BLaER1 treated with 17β-estradiol and CSF1 and Interleukin-3, amounts not matched to agents 10 nM and 100 nM (cell line): ENCODE data around the gene CNGA4.
A peak's percentile ranks its signal among the peaks of the same experiment; 100 is the strongest.

Experiments
- H3K27ac ChIP-seq, 11 experiments: shearing (Covaris generic); formaldehyde crosslinking; 2 replicates each; pipeline ENCODE4 v1.8.1; 2022
- H3K27me3 ChIP-seq, 11 experiments: shearing (Covaris generic); formaldehyde crosslinking; 2 replicates each; pipeline ENCODE4 v1.8.1; 2022
- H3K36me3 ChIP-seq, 11 experiments: shearing (Covaris generic); formaldehyde crosslinking; 2 replicates each; pipeline ENCODE4 v1.8.1; 2022
- H3K4me1 ChIP-seq, 10 experiments: shearing (Covaris generic); formaldehyde crosslinking; 2 replicates each; pipeline ENCODE4 v1.8.1; 2022
- H3K4me2 ChIP-seq, 11 experiments: shearing (Covaris generic); formaldehyde crosslinking; 2 replicates each; pipeline ENCODE4 v1.8.1; 2022
- H3K4me3 ChIP-seq, 10 experiments: shearing (Covaris generic); formaldehyde crosslinking; 2 replicates each; pipeline ENCODE4 v1.8.1; 2022
- H3K9ac ChIP-seq, 11 experiments: shearing (Covaris generic); formaldehyde crosslinking; 2 replicates each; pipeline ENCODE4 v1.8.1; 2022
- H3K9me3 ChIP-seq, 11 experiments: shearing (Covaris generic); formaldehyde crosslinking; replicated peaks in 1 of 11; 2 replicates each; pipeline ENCODE4 v1.8.1; 2022
- H4K20me1 ChIP-seq, 11 experiments: shearing (Covaris generic); formaldehyde crosslinking; 2 replicates each; pipeline ENCODE4 v1.8.1; 2022
- Cebpa-rat ChIP-seq, 11 experiments: shearing (Covaris generic); IDR thresholded peaks; 2 replicates each; pipeline ENCODE4 v1.8.1; 2022

CNGA4 gene

GRCh38 chr11:6202041-6202440 lies 36.8 kb upstream of the CNGA4 start:
- Histone ChIP-seq H3K4me3 (no peak overlapping the region), H3K9me3 (peaks cover 0 to 25% (median 0%) of the 10 kb centered on the region in 11 experiments; a peak in 5 of 22 replicates), H3K4me1 (peaks cover 10 to 37% (median 25%) of the 10 kb centered on the region in 10 experiments; a peak in 18 of 20 replicates), H3K9ac (no peak overlapping the region), H4K20me1 (no peaks in the 10 kb centered on the region; a peak in 1 of 22 replicates), H3K4me2 (peak overlapping the region in 3 of 11 experiments; percentile 41 to 58 (median 52); a peak in 4 of 22 replicates), H3K27ac (peak overlapping the region in 4 of 11 experiments; percentile 59 to 80 (median 69); a peak in 10 of 22 replicates), H3K36me3 (peaks cover 8 to 34% (median 19%) of the 10 kb centered on the region in 11 experiments; a peak in 15 of 22 replicates), H3K27me3 (no peaks in the 10 kb centered on the region)
- TF ChIP-seq Cebpa-rat (IDR thresholded peaks at IDR 0.05), result no peak

GRCh38 chr11:6203327-6203726 lies 35.6 kb upstream of the CNGA4 start:
- Histone ChIP-seq H3K36me3 (peaks cover 19 to 44% (median 29%) of the 10 kb centered on the region in 11 experiments; a peak in 18 of 22 replicates), H3K4me1 (peaks cover 10 to 37% (median 25%) of the 10 kb centered on the region in 10 experiments; a peak in 18 of 20 replicates), H3K27me3 (no peaks in the 10 kb centered on the region), H3K9ac (no peak overlapping the region), H3K4me2 (peak overlapping the region in 5 of 11 experiments; percentile 5 to 48 (median 26); a peak in 9 of 22 replicates), H3K27ac (no peak overlapping the region), H4K20me1 (no peaks in the 10 kb centered on the region; a peak in 1 of 22 replicates), H3K9me3 (peaks cover 0 to 25% (median 0%) of the 10 kb centered on the region in 11 experiments; a peak in 5 of 22 replicates), H3K4me3 (no peak overlapping the region)
- TF ChIP-seq Cebpa-rat (IDR thresholded peaks at IDR 0.05), result no peak

- Histone ChIP-seq H3K36me3 (peaks cover 32 to 58% (median 40%) of the 10 kb centered on the region in 11 experiments), H3K9me3 (peaks cover 0 to 25% (median 0%) of the 10 kb centered on the region in 11 experiments; a peak in 5 of 22 replicates), H3K4me3 (no peak overlapping the region), H3K27me3 (no peaks in the 10 kb centered on the region), H3K4me1 (peaks cover 10 to 37% (median 25%) of the 10 kb centered on the region in 10 experiments; a peak in 18 of 20 replicates), H3K9ac (no peak overlapping the region), H3K27ac (no peak overlapping the region), H4K20me1 (no peaks in the 10 kb centered on the region; a peak in 1 of 22 replicates), H3K4me2 (no peak overlapping the region)
- TF ChIP-seq Cebpa-rat (IDR thresholded peaks at IDR 0.05), result no peak
These were observed 34.2 kb upstream of the CNGA4 start for GRCh38 chr11:6204706-6205105.

GRCh38 chr11:6205366-6205765 lies 33.5 kb upstream of the CNGA4 start, which contains the start of gene C11orf42:
Gene C11orf42, plus strand, starts transcription at chr11:6205557. Its CDS starts 59 bp downstream, at chr11:6205616.
- H3K4me1 ChIP-seq, result peaks cover 10 to 34% (median 23%) of the 10 kb centered on the region in 10 experiments; a peak in 18 of 20 replicates
- H3K27me3 ChIP-seq, result no peaks in the 10 kb centered on the region
- no peak within 1 kb of the TSS for H3K4me2 ChIP-seq
- H4K20me1 ChIP-seq, result no peaks in the 10 kb centered on the region; a peak in 1 of 22 replicates
- H3K36me3 ChIP-seq, result peaks cover 36 to 65% (median 47%) of the 10 kb centered on the region in 11 experiments
- H3K27ac ChIP-seq, result no peak within 1 kb of the TSS
- no peak within 1 kb of the TSS for H3K4me3 ChIP-seq
- no peak within 1 kb of the TSS for H3K9ac ChIP-seq
- TF ChIP-seq Cebpa-rat (IDR thresholded peaks at IDR 0.05), result no peak
- peaks cover 0 to 18% (median 0%) of the 10 kb centered on the region in 11 experiments; a peak in 5 of 22 replicates for H3K9me3 ChIP-seq

- H3K27me3 ChIP-seq, result no peaks in the 10 kb centered on the region
- peaks cover 8 to 24% (median 12%) of the 10 kb centered on the region in 10 experiments; a peak in 16 of 20 replicates for H3K4me1 ChIP-seq
- H3K4me3 ChIP-seq, result no peak overlapping the region
- H3K36me3 ChIP-seq, result peaks cover 48 to 77% (median 59%) of the 10 kb centered on the region in 11 experiments
- peaks cover 0 to 6% (median 0%) of the 10 kb centered on the region in 11 experiments; a peak in 2 of 22 replicates for H3K9me3 ChIP-seq
- no peak for TF ChIP-seq Cebpa-rat (IDR thresholded peaks at IDR 0.05)
- H3K27ac ChIP-seq, result no peak overlapping the region
- no peaks in the 10 kb centered on the region; a peak in 1 of 22 replicates for H4K20me1 ChIP-seq
- no peak overlapping the region for H3K9ac ChIP-seq
- H3K4me2 ChIP-seq, result no peak overlapping the region
These were observed 32.3 kb upstream of the CNGA4 start for GRCh38 chr11:6206456-6207180.

GRCh38 chr11:6209801-6210200 lies 29.1 kb upstream of the CNGA4 start:
- Histone ChIP-seq H3K4me3 (no peak overlapping the region), H3K27me3 (no peaks in the 10 kb centered on the region), H3K4me2 (no peak overlapping the region), H3K9me3 (no peaks in the 10 kb centered on the region), H3K9ac (no peak overlapping the region), H4K20me1 (no peaks in the 10 kb centered on the region; a peak in 1 of 22 replicates), H3K36me3 (peaks cover 70 to 98% (median 87%) of the 10 kb centered on the region in 11 experiments), H3K4me1 (peaks cover 0 to 36% (median 11%) of the 10 kb centered on the region in 10 experiments; a peak in 12 of 20 replicates), H3K27ac (no peak overlapping the region)
- TF ChIP-seq Cebpa-rat (IDR thresholded peaks at IDR 0.05), result no peak

- H3K27me3 ChIP-seq, result no peaks in the 10 kb centered on the region
- peaks cover 72 to 98% (median 88%) of the 10 kb centered on the region in 11 experiments for H3K36me3 ChIP-seq
- H3K4me2 ChIP-seq, result no peak overlapping the region
- H3K4me3 ChIP-seq, result no peak overlapping the region
- no peak for TF ChIP-seq Cebpa-rat (IDR thresholded peaks at IDR 0.05)
- no peak overlapping the region for H3K27ac ChIP-seq
- no peak overlapping the region for H3K9ac ChIP-seq
- H3K9me3 ChIP-seq, result no peaks in the 10 kb centered on the region
- no peaks in the 10 kb centered on the region; a peak in 1 of 22 replicates for H4K20me1 ChIP-seq
- H3K4me1 ChIP-seq, result peaks cover 0 to 33% (median 11%) of the 10 kb centered on the region in 10 experiments; a peak in 12 of 20 replicates
These were observed 28.5 kb upstream of the CNGA4 start for GRCh38 chr11:6210274-6210955.

- Histone ChIP-seq H4K20me1 (no peaks in the 10 kb centered on the region), H3K9me3 (no peaks in the 10 kb centered on the region), H3K36me3 (peaks cover 86 to 99% (median 97%) of the 10 kb centered on the region in 11 experiments), H3K27ac (no peak overlapping the region), H3K9ac (no peak overlapping the region), H3K4me2 (peak overlapping the region in 1 of 11 experiments; percentile 12; a peak in 1 of 22 replicates), H3K27me3 (no peaks in the 10 kb centered on the region), H3K4me3 (no peak overlapping the region), H3K4me1 (peaks cover 3 to 42% (median 14%) of the 10 kb centered on the region in 10 experiments; a peak in 17 of 20 replicates)
- no peak for TF ChIP-seq Cebpa-rat (IDR thresholded peaks at IDR 0.05)
These were observed 24.4 kb upstream of the CNGA4 start for GRCh38 chr11:6214530-6214929.
